ENCODE data around the gene IL20RA. TPM values are rescaled to one million over a fixed set of nuclear protein-coding genes. Genes with fewer than 3 reads are reported as not detected.

Gene IL20RA
- polyA plus RNA-seq, 1 donor (not counting 4 experiments of a cell fraction or from before 2014, with no cell fraction given): 1.5 TPM

GRCh38 chr6:137046871-137047412 is 2.2 kb upstream of the IL20RA start:
- H3K4me1 ChIP-seq (ENCODE audit: control insufficient read depth, extremely low read depth, insufficient read depth, low read length): peaks cover 6% of the 10 kb centered on the region
- TF ChIP-seq CTCF (optimal IDR thresholded peaks at IDR 0.05 in 1 of 3, IDR thresholded peaks at IDR 0.05 in 1 of 3, conservative IDR thresholded peaks at IDR 0.05 in 1 of 3; ENCODE audit: extremely low read depth in 1 of 3, insufficient read depth in 2 of 3, low read length in 3 of 3): no peak
- TF ChIP-seq EZH2 (IDR thresholded peaks at IDR 0.05; ENCODE audit: low read length): no peak
- no peaks in the 10 kb centered on the region for H3K36me3 ChIP-seq (ENCODE audit: control insufficient read depth in 2 of 2, extremely low read depth in 1 of 2, insufficient read depth in 2 of 2, low read length in 2 of 2)
- no peak overlapping the region for H3K9ac ChIP-seq (ENCODE audit: control insufficient read depth, extremely low read depth, insufficient read depth, low read length)
- H3K27ac ChIP-seq (ENCODE audit: control insufficient read depth, insufficient read depth, low read length): no peak overlapping the region
- no peaks in the 10 kb centered on the region for H3K27me3 ChIP-seq (ENCODE audit: control insufficient read depth, extremely low read depth, insufficient read depth, low read length)
- no peaks in the 10 kb centered on the region for H3K79me2 ChIP-seq (ENCODE audit: control insufficient read depth, insufficient read depth, low read length)
- DNase-seq (ENCODE audit: low read depth, low spot score) (no peak), FAIRE-seq (no peak)
- H3K4me3 ChIP-seq (ENCODE audit: control insufficient read depth in 2 of 3, extremely low read depth in 1 of 3, insufficient read depth in 2 of 3, low read depth in 1 of 3, low read length in 3 of 3): no peak overlapping the region
- no peak overlapping the region for H3K4me2 ChIP-seq (ENCODE audit: control insufficient read depth, extremely low read depth, insufficient read depth, low read depth, low read length)
- dilution Hi-C loops (cut with MboI; ENCODE audit: extremely low pct_ligation_motif_present, low sequenced_read_pairs): no loop called here
- H4K20me1 ChIP-seq (ENCODE audit: control insufficient read depth, extremely low read depth, insufficient read depth, low read length): no peaks in the 10 kb centered on the region
- no peaks in the 10 kb centered on the region for H3K9me1 ChIP-seq (ENCODE audit: control insufficient read depth, extremely low read depth, insufficient read depth, low read length)
- no peaks in the 10 kb centered on the region for H3K9me3 ChIP-seq (ENCODE audit: control insufficient read depth, low read depth, low read length)
- no peak overlapping the region for H2AFZ ChIP-seq (ENCODE audit: control insufficient read depth, low read length)

GRCh38 chr6:137045222-137045789 is 541 bp upstream of the IL20RA start:
- H3K4me2 ChIP-seq (ENCODE audit: control insufficient read depth, extremely low read depth, insufficient read depth, low read depth, low read length): peak overlapping the region; percentile 73
- peaks cover 6% of the 10 kb centered on the region for H3K4me1 ChIP-seq (ENCODE audit: control insufficient read depth, extremely low read depth, insufficient read depth, low read length)
- no peaks in the 10 kb centered on the region for H3K27me3 ChIP-seq (ENCODE audit: control insufficient read depth, extremely low read depth, insufficient read depth, low read length)
- H3K9me1 ChIP-seq (ENCODE audit: control insufficient read depth, extremely low read depth, insufficient read depth, low read length): no peaks in the 10 kb centered on the region
- H4K20me1 ChIP-seq (ENCODE audit: control insufficient read depth, extremely low read depth, insufficient read depth, low read length): no peaks in the 10 kb centered on the region
- peaks cover under 1% of the 10 kb centered on the region for H3K9me3 ChIP-seq (ENCODE audit: control insufficient read depth, low read depth, low read length)
- H3K79me2 ChIP-seq (ENCODE audit: control insufficient read depth, insufficient read depth, low read length): no peaks in the 10 kb centered on the region
- peak; percentile 66 for FAIRE-seq
- no peaks in the 10 kb centered on the region for H3K36me3 ChIP-seq (ENCODE audit: control insufficient read depth in 2 of 2, extremely low read depth in 1 of 2, insufficient read depth in 2 of 2, low read length in 2 of 2)
- peak overlapping the region; percentile 71 for H3K9ac ChIP-seq (ENCODE audit: control insufficient read depth, extremely low read depth, insufficient read depth, low read length)
- TF ChIP-seq EZH2 (IDR thresholded peaks at IDR 0.05; ENCODE audit: low read length) (no peak), CTCF (optimal IDR thresholded peaks at IDR 0.05 in 1 of 3, IDR thresholded peaks at IDR 0.05 in 1 of 3, conservative IDR thresholded peaks at IDR 0.05 in 1 of 3; ENCODE audit: extremely low read depth in 1 of 3, insufficient read depth in 2 of 3, low read length in 3 of 3) (no peak)
- no peak for DNase-seq (ENCODE audit: low read depth, low spot score)
- no peak overlapping the region for H3K27ac ChIP-seq (ENCODE audit: control insufficient read depth, insufficient read depth, low read length)
- dilution Hi-C loops (cut with MboI; ENCODE audit: extremely low pct_ligation_motif_present, low sequenced_read_pairs): no loop called here
- H3K4me3 ChIP-seq (ENCODE audit: control insufficient read depth in 2 of 3, extremely low read depth in 1 of 3, insufficient read depth in 2 of 3, low read depth in 1 of 3, low read length in 3 of 3): peak overlapping the region in 2 of 3 experiments; percentile 64 to 70
- peak overlapping the region; percentile 72 for H2AFZ ChIP-seq (ENCODE audit: control insufficient read depth, low read length)
